A673 (cell line): ENCODE data around the gene FANCB. TPM values are rescaled to one million over a fixed set of nuclear protein-coding genes. Genes with fewer than 3 reads are reported as not detected.

ENCODE experiments used
- BruUV-seq: library from RNA; stranded (reverse); fragments of 400-500 nt; replicated peaks from 2 replicates; lab custom pipeline; 2021; lab: Mats Ljungman, UMichigan
- CTCF ChIA-PET: fragments of 300-600 bp; sonication (Branson Sonifier 250); formaldehyde crosslinking; loops from one replicate; lab custom pipeline; 2022; ENCODE audit warnings: antibody characterized with exemption; lab: Charles Lee
- POLR2A ChIA-PET: fragments of 300-600 bp; sonication (Branson Sonifier 250); formaldehyde crosslinking; loops from one replicate; lab custom pipeline; 2022; ENCODE audit warnings: antibody characterized with exemption; ENCODE audit not compliant: low non-redundant PET; lab: Charles Lee
- DNase-seq: peaks from one replicate; pipeline ENCODE4 v3.0.0-alpha.2; 2015; ENCODE audit warnings: low spot score
- H3K27ac ChIP-seq: fragments of 200-600 bp; sonication (generic); 2 replicates; pipeline ENCODE4 v1.5.1; 2016; ENCODE audit warnings: mixed run types, low read depth, mild to moderate bottlenecking, mixed read lengths, antibody characterized with exemption, low read length; ENCODE audit not compliant: poor library complexity, severe bottlenecking
- H3K27me3 ChIP-seq: fragments of 200-600 bp; sonication (generic); replicated peaks from 2 replicates; pipeline ENCODE4 v1.6.1; 2017; ENCODE audit warnings: mixed run types, low read depth, mild to moderate bottlenecking, mixed read lengths, antibody characterized with exemption, low read length; ENCODE audit not compliant: insufficient read depth, poor library complexity
- H3K36me3 ChIP-seq: fragments of 200-600 bp; sonication (generic); 2 replicates; pipeline ENCODE4 v1.6.1; 2016; ENCODE audit warnings: mixed run types, mild to moderate bottlenecking, mixed read lengths, antibody characterized with exemption, low read length; ENCODE audit not compliant: insufficient read depth, poor library complexity, severe bottlenecking
- H3K4me1 ChIP-seq: fragments of 200-600 bp; sonication (generic); 2 replicates; pipeline ENCODE4 v1.6.1; 2017; ENCODE audit warnings: mixed run types, mild to moderate bottlenecking, mixed read lengths, antibody characterized with exemption, low read length; ENCODE audit not compliant: insufficient read depth, poor library complexity, severe bottlenecking
- H3K4me3 ChIP-seq: fragments of 200-600 bp; sonication (generic); 2 replicates; pipeline ENCODE4 v1.5.1; 2016; ENCODE audit warnings: low read depth, mixed run types, mild to moderate bottlenecking, mixed read lengths, low read length; ENCODE audit not compliant: poor library complexity, severe bottlenecking
- H3K9me3 ChIP-seq: fragments of 200-600 bp; sonication (generic); 2 replicates; pipeline ENCODE4 v1.6.1; 2016; ENCODE audit warnings: mixed run types, low read depth, mild to moderate bottlenecking, mixed read lengths, antibody characterized with exemption, low read length; ENCODE audit not compliant: poor library complexity, severe bottlenecking
- CTCF ChIP-seq: fragments of 300-800, 200-600 bp; sonication (generic); conservative IDR thresholded peaks from 2 replicates; pipeline ENCODE4 v1.5.1; 2017; ENCODE audit warnings: low read depth, mild to moderate bottlenecking, antibody characterized with exemption, low read length, moderate library complexity, mixed read lengths
- EZH2 ChIP-seq: fragments of 200-600 bp; sonication (generic); IDR thresholded peaks from 2 replicates; pipeline ENCODE4 v1.6.1; 2017; ENCODE audit warnings: borderline replicate concordance, low read depth, mild to moderate bottlenecking, mixed read lengths, antibody characterized with exemption, low read length; ENCODE audit not compliant: poor library complexity, severe bottlenecking
- intact Hi-C: fragments of 100-400 bp; cut with micrococcal nuclease; formaldehyde crosslinking; loops from one replicate; pipeline ENCODE4 v1.10.0; 2022; ENCODE audit not compliant: unreplicated experiment
- total RNA-seq: library from RNA; stranded (reverse); gene quantifications from 2 replicates; pipeline ENCODE4 v1.2.3, GENCODE V29; 2021

The FANCB gene
- total RNA-seq, 1 experiment from 2014 or later = 16.8 TPM

DNA sequence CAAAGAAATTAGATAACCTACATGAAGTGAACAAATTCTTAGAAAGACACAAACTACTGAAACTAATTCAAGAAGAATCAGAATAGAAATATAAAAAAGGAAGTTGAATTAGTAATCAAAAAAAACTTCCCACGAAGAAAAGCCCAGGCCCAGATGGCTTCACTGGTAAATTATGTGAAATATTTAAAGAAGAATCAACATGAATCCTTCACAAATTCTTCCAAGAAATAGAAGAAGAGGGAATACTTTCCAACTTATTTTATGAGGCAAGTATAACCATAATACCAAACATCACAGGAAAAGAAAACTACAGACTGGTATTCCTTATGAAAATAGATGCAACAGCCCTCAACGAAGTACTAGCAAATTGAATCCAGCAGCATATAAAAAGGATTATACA is 31.0 kb upstream of the FANCB start:
- intact Hi-C loops = no loop called here
- no peaks in the 10 kb centered on the region for H3K27me3 ChIP-seq
- TF ChIP-seq CTCF (no peak), EZH2 (no peak)
- peaks cover 8% of the 10 kb centered on the region for H3K36me3 ChIP-seq
- no peak overlapping the region for H3K27ac ChIP-seq
- no peaks in the 10 kb centered on the region for H3K9me3 ChIP-seq
- DNase-seq = no peak
- peaks cover 7% of the 10 kb centered on the region for H3K4me1 ChIP-seq
- BruUV-seq = no TSS peak
- CTCF ChIA-PET = no interaction called here
- POLR2A ChIA-PET = no interaction called here
- no peak overlapping the region for H3K4me3 ChIP-seq

GRCh38 chrX:14902537-14902936 is 29.7 kb upstream of the FANCB start:
- H3K4me3 ChIP-seq = no peak overlapping the region
- ChIA-PET CTCF (no interaction called here), POLR2A (no interaction called here)
- DNase-seq = no peak
- TF ChIP-seq EZH2 = no peak
- TF ChIP-seq CTCF = no peak
- no peaks in the 10 kb centered on the region for H3K9me3 ChIP-seq
- H3K4me1 ChIP-seq = peaks cover 7% of the 10 kb centered on the region
- no TSS peak for BruUV-seq
- intact Hi-C loops = no loop called here
- H3K27me3 ChIP-seq = no peaks in the 10 kb centered on the region
- H3K36me3 ChIP-seq = peaks cover 8% of the 10 kb centered on the region
- no peak overlapping the region for H3K27ac ChIP-seq

GRCh38 chrX:14899607-14900006 is 26.7 kb upstream of the FANCB start:
- no peak for TF ChIP-seq EZH2
- no peak for TF ChIP-seq CTCF
- H3K27me3 ChIP-seq = no peaks in the 10 kb centered on the region
- no peak overlapping the region for H3K4me3 ChIP-seq
- H3K27ac ChIP-seq = no peak overlapping the region
- peak; percentile 78 for DNase-seq
- peaks cover 8% of the 10 kb centered on the region for H3K36me3 ChIP-seq
- H3K9me3 ChIP-seq = no peaks in the 10 kb centered on the region
- intact Hi-C loops = no loop called here
- peaks cover 7% of the 10 kb centered on the region for H3K4me1 ChIP-seq
- no TSS peak for BruUV-seq
- ChIA-PET CTCF (no interaction called here), POLR2A (interaction anchor here (0.9 kb wide), 1 partner anchor 14 kb away, joined by 4 read pairs; no protein-coding TSS in a partner anchor)
